ENCODE measurements around the gene TAAR2. TPM values are rescaled to one million over a fixed set of nuclear protein-coding genes. Genes with fewer than 3 reads are reported as not detected.
"Not testable (repeated sequence)": the region's sequence is repeated elsewhere in the genome, so short reads cannot be mapped to it uniquely, and the experiment has no call there.

Gene TAAR2
- total RNA-seq, 8 experiments from 2014 or later, result not detected

DNA sequence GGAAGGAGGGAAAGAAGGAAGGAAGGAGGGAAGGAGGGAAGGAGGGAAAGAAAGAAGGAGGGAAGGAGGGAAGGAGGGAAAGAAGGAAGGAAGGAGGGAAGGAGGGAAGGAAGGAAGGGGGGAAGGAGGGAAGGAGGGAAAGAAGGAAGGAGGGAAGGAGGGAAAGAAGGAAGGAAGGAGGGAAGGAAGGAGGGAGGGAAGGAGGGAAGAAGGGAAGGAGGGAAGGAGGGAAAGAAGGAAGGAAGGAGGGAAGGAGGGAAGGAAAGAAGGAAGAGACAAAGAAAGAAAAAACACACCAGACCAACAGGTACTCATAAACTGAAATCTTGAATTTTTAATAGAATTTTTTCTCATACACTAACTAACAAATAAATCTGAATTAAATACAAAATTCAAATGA is 23.2 kb downstream of the TAAR2 start:
- H3K4me3 ChIP-seq; ATAC-seq (replicated peaks in 6 of 8); in situ Hi-C loops (cut with MboI; ENCODE audit: low pct_unique_long_range_greater_than_20kb in 2 of 9, low sequenced_read_pairs in 9 of 9, unreplicated experiment in 9 of 9): not testable (repeated sequence)

DNA sequence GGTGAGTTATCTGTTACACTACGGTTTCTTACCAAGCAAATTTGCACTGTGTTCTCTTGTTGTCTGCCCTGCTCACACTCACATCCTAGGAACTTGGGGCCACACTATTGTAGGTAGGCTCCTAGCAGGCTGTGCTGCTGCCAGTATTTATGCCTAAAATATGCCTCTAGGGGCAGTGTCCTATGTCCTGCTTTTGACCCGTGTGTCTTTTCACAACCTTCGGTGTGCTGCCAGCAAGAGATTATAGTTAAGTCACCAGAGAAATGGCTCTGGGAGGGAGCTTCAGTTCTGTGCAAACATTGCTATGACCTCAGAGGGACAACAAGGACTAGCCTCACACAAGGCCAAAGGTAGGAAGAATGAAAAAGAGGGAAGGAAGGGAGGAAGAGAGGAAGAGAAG is 25.6 kb downstream of the TAAR2 start:
- in situ Hi-C loops (cut with MboI; ENCODE audit: low pct_unique_long_range_greater_than_20kb in 2 of 9, low sequenced_read_pairs in 9 of 9, unreplicated experiment in 9 of 9), result no loop called here
- WGBS, 10 experiments, result 10 to 83% (median 50%) methylated on average over 1 to 3 of the region's 3 CpGs; no CpG with 5 or more reads in 1 of the 10 experiments
- Histone ChIP-seq H3K4me1 (replicated peaks in 1 of 2) (peaks cover 0 to 17% of the 10 kb centered on the region in 2 donors), H3K4me3 (no peak overlapping the region), H3K27ac (no peak overlapping the region)
- ATAC-seq (replicated peaks in 6 of 8), result peak in 3 of 8 experiments; percentile 58 to 82 (median 67)

More for the DNA sequence above, 23.2 kb downstream of the TAAR2 start:
- H3K27ac ChIP-seq; H3K4me1 ChIP-seq (replicated peaks in 1 of 2): not testable (repeated sequence)

DNA sequence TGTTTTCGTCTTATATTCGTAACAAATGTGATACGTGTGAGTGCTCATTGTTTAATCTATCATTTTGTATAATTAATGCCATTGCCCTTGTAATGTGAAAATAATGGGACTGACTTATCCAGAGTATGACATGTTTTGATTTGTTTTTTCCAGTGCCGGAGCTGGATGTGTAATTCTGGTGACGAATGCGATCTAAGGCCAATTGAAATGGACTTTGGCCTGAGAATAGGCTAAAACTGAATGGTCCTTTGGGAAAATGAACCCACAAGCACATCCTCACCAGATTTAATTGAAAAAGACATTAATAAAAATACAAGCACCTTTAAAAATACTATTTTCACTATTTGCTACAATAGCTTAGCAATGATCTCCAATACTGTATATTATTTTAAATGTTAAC is 27.9 kb downstream of the TAAR2 start:
- Histone ChIP-seq H3K4me3 (no peak overlapping the region), H3K4me1 (replicated peaks in 1 of 2) (peaks cover 0 to 17% of the 10 kb centered on the region in 2 donors), H3K27ac (no peak overlapping the region)
- peak in 3 of 8 experiments; percentile 33 to 41 (median 34) for ATAC-seq (replicated peaks in 6 of 8)
- 40 to 80% (median 71%) methylated on average over 1 to 6 of the region's 6 CpGs for WGBS, 10 experiments
- in situ Hi-C loops (cut with MboI; ENCODE audit: low pct_unique_long_range_greater_than_20kb in 2 of 9, low sequenced_read_pairs in 9 of 9, unreplicated experiment in 9 of 9), result no loop called here

DNA sequence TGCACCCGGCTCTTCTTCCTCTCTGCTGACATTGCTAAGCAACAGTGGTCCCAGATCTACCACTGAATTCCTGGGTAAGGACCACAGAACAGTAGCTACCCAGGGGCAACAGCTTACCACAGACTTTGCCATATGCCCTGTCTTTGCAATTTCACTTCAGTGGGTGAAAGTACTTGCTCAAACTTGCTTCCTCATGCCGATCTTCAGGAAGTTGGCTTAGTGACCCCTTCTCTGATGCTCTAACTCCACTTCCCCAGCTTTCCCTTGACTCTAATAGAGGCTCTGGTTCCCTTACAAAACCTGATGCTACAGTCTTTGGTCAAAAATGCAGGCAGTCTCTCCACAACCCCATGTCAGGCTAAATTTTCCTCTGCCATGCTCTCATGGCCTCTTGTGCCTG is 31.2 kb downstream of the TAAR2 start:
- WGBS, 10 experiments, result 35 to 100% (median 85%) methylated on average over 1 to 2 of the region's 2 CpGs; no CpG with 5 or more reads in 2 of the 10 experiments
- H3K4me3 ChIP-seq, result no peak overlapping the region
- H3K27ac ChIP-seq, result no peak overlapping the region
- in situ Hi-C loops (cut with MboI; ENCODE audit: low pct_unique_long_range_greater_than_20kb in 2 of 9, low sequenced_read_pairs in 9 of 9, unreplicated experiment in 9 of 9), result no loop called here
- peaks cover 0 to 17% of the 10 kb centered on the region in 2 donors for H3K4me1 ChIP-seq (replicated peaks in 1 of 2)
- no peak for ATAC-seq (replicated peaks in 6 of 8)

DNA sequence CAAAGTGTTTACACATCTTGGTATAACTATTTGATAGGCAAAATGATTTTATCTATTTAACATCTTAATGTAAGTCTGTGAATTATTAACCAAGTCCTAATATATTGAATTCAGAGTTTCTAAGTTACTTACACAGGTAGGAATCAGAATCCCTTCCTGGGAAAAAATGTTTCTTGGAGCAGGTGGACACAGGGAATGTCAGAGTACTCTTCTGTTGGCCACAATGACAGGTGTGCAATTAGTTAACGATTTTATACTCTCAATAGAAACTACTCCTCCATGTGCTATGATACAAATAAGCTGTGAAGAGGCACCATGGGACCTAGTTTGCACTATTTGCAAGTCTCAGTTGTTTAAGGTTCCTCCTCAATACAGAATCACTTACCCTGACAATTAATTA is 33.7 kb downstream of the TAAR2 start:
- no peak overlapping the region for H3K4me3 ChIP-seq
- no peak for ATAC-seq (replicated peaks in 6 of 8)
- in situ Hi-C loops (cut with MboI; ENCODE audit: low pct_unique_long_range_greater_than_20kb in 2 of 9, low sequenced_read_pairs in 9 of 9, unreplicated experiment in 9 of 9), result no loop called here

DNA sequence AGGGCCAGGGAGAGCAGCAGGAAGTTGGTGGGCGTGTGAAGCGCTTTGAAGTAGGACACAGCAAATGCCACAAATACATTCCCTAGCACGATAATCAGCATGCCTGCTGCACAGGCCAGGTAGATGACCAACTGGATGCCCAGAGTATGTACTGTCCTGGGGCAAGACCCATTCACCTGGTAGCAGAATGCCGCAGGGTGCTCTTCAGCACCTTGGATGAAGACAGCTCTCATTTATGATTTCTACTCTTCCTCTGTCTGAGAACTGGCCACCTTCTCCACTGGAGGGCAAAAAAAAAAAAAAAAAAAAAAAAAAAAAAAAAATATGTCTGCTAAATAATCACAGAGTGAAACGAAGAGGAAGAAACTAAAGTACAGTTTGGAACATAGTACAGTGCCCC is 34.6 kb downstream of the TAAR2 start, which contains the start of gene TAAR5:
Gene TAAR5, minus strand, starts transcription at position 288 of the 400 bp plus-strand sequence. Its CDS starts 55 bp downstream, at position 233.
- H3K4me1 ChIP-seq (replicated peaks in 1 of 2), result no peaks in the 10 kb centered on the region
- no peak within 1 kb of the TSS for H3K4me3 ChIP-seq
- in situ Hi-C loops (cut with MboI; ENCODE audit: low pct_unique_long_range_greater_than_20kb in 2 of 9, low sequenced_read_pairs in 9 of 9, unreplicated experiment in 9 of 9), result no loop called here
- WGBS, 10 experiments, result 13 to 100% (median 77%) methylated on average over 1 to 5 of the region's 5 CpGs; no CpG with 5 or more reads in 1 of the 10 experiments
- no peak within 1 kb of the TSS for H3K27ac ChIP-seq
- ATAC-seq (replicated peaks in 6 of 8), result no peak

More for the DNA sequence above, 33.7 kb downstream of the TAAR2 start:
- 14 to 100% (median 71%) methylated on average over 1 of the region's 1 CpG; no CpG with 5 or more reads in 5 of the 10 experiments for WGBS, 10 experiments
- Histone ChIP-seq H3K27ac (no peak overlapping the region), H3K4me1 (replicated peaks in 1 of 2) (peaks cover 0 to 5% of the 10 kb centered on the region in 2 donors)

DNA sequence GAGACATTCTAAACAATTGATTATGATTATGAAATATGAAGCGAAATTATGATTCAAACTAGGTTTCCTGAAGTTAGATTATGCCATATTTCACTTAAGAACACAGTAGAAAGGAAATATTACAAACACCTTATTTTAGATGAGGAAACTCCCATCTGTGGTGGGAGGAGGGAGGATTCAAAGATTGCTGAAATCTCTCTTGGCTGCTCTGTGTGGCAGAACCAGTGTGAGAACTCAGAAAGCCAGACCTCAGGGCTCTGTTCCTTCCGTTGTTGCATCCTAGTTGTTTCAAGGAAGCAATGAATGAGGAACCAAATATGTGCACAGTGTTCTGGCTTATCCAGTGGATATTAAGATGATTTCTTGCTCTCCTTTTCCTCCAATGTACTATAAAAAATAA is 36.7 kb downstream of the TAAR2 start:
- in situ Hi-C loops (cut with MboI; ENCODE audit: low pct_unique_long_range_greater_than_20kb in 2 of 9, low sequenced_read_pairs in 9 of 9, unreplicated experiment in 9 of 9), result no loop called here
- no peak for ATAC-seq (replicated peaks in 6 of 8)
- 0 to 80% (median 68%) methylated on average over 1 to 2 of the region's 2 CpGs; no CpG with 5 or more reads in 2 of the 10 experiments for WGBS, 10 experiments

DNA sequence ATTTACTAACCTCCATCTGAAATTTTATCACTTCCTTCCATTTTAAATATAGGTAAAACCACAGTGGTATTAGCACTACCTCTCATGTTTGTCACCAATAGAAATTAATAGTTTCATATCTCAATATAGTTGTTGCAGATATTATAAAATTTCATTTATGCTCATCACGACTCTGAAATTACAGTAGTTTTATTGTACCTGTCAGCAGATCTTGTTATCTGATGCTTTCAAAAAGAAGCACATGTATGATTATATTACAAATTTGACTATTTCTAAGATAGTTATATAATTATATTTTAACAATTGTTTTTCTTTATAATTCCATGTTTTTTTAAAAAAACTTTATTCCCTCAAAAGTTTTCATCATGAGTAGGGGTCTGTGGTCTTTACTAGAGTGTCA is 39.4 kb downstream of the TAAR2 start:
- WGBS, 10 experiments, result 0 to 88% (median 67%) methylated on average over 1 of the region's 1 CpG; no CpG with 5 or more reads in 1 of the 10 experiments
- no peak overlapping the region for H3K4me3 ChIP-seq
- no peak overlapping the region for H3K27ac ChIP-seq
- in situ Hi-C loops (cut with MboI; ENCODE audit: low pct_unique_long_range_greater_than_20kb in 2 of 9, low sequenced_read_pairs in 9 of 9, unreplicated experiment in 9 of 9), result no loop called here
- no peaks in the 10 kb centered on the region for H3K4me1 ChIP-seq (replicated peaks in 1 of 2)
- no peak for ATAC-seq (replicated peaks in 6 of 8)

More for the DNA sequence above, 36.7 kb downstream of the TAAR2 start:
- no peaks in the 10 kb centered on the region for H3K4me1 ChIP-seq (replicated peaks in 1 of 2)
- H3K4me3 ChIP-seq, result no peak overlapping the region
- no peak overlapping the region for H3K27ac ChIP-seq

DNA sequence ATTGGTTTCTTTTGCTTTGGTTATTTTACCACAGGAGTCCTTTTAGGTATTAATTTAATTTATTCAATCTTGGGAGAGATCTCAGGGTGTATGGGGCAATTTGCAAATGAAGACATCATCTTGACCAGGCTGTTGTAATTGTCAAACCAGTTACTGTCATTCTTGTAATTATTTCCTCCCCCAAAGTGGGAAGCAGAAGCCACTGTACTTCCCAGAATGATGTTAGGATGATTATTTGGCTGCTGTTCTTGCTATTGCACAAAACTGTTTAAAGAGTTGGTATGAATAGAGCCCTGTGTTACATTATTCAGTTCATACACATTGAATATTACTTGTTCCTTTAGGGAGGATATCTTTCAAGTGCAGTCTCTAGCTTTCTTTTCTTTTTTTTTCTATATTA is 52.3 kb downstream of the TAAR2 start:
- peaks cover 12 to 22% of the 10 kb centered on the region in 2 donors for H3K4me1 ChIP-seq (replicated peaks in 1 of 2)
- peak in 2 of 8 experiments; percentile 21 to 66 for ATAC-seq (replicated peaks in 6 of 8)
- H3K4me3 ChIP-seq, result no peak overlapping the region
- no peak overlapping the region for H3K27ac ChIP-seq
- in situ Hi-C loops (cut with MboI; ENCODE audit: low pct_unique_long_range_greater_than_20kb in 2 of 9, low sequenced_read_pairs in 9 of 9, unreplicated experiment in 9 of 9), result no loop called here

DNA sequence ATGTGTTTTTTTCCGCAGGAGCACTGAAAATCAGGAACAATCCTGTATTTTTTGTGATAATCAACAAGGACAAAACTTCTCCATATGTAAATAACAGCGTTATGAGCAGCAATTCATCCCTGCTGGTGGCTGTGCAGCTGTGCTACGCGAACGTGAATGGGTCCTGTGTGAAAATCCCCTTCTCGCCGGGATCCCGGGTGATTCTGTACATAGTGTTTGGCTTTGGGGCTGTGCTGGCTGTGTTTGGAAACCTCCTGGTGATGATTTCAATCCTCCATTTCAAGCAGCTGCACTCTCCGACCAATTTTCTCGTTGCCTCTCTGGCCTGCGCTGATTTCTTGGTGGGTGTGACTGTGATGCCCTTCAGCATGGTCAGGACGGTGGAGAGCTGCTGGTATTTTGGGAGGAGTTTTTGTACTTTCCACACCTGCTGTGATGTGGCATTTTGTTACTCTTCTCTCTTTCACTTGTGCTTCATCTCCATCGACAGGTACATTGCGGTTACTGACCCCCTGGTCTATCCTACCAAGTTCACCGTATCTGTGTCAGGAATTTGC is 53.8 kb downstream of the TAAR2 start, which contains the start of gene TAAR6:
Gene TAAR6, plus strand, starts transcription at position 102 of the 557 bp plus-strand sequence. Its CDS starts 0 bp downstream, at position 102.
- H3K4me1 ChIP-seq (replicated peaks in 1 of 2), result peaks cover 12 to 22% of the 10 kb centered on the region in 2 donors
- in situ Hi-C loops (cut with MboI; ENCODE audit: low pct_unique_long_range_greater_than_20kb in 2 of 9, low sequenced_read_pairs in 9 of 9, unreplicated experiment in 9 of 9), result no loop called here
- 20 to 100% (median 84%) methylated on average over 2 to 12 of the region's 15 CpGs for WGBS, 10 experiments
- peak in 1 of 8 experiments; percentile 42 for ATAC-seq (replicated peaks in 6 of 8)
- H3K4me3 ChIP-seq, result no peak within 1 kb of the TSS
- no peak within 1 kb of the TSS for H3K27ac ChIP-seq

DNA sequence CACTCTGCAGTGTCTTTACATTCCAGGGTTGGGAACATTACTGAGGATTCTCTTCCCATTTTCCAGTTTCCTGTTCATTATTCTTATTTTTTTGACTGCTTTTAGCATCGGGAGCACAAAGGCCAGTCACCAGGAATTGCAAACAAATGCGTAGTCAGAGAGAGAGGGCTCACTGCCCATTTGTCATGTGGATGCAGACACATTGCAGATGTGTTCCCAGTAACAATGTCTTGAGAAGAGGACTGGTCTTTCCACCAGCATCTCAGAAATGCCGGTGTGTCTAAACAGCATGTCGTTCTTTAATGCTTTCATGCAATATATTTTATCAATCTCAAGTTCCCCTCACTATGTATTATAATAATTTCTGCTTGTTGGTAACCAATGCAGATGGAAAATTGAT is 54.9 kb downstream of the TAAR2 start:
- 0 to 55% (median 23%) methylated on average over 1 to 4 of the region's 4 CpGs for WGBS, 10 experiments
- peak in 4 of 8 experiments; percentile 41 to 81 (median 56) for ATAC-seq (replicated peaks in 6 of 8)
- Histone ChIP-seq H3K27ac (no peak overlapping the region), H3K4me3 (no peak overlapping the region), H3K4me1 (replicated peaks in 1 of 2) (peaks cover 12 to 22% of the 10 kb centered on the region in 2 donors)
- in situ Hi-C loops (cut with MboI; ENCODE audit: low pct_unique_long_range_greater_than_20kb in 2 of 9, low sequenced_read_pairs in 9 of 9, unreplicated experiment in 9 of 9), result no loop called here

DNA sequence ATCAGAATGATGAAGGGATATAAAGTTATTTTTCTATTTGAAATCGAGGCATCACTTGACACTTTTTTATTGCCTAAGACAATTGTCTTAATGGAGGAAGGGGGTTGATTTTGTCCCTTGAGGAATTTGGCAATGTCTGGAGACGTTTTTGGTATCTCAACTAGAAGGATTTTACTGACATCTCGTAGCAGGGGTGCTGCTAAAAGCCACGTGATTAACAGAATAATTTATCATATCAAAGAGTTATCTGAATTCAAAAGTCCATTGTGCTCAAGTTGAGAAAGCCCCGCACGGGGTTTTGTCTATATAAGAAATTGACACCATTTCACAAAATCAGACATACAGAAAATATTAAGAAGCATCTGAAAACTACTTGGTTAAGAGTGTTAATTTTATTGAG is 55.5 kb downstream of the TAAR2 start:
- peaks cover 12 to 22% of the 10 kb centered on the region in 2 donors for H3K4me1 ChIP-seq (replicated peaks in 1 of 2)
- ATAC-seq (replicated peaks in 6 of 8), result no peak
- H3K4me3 ChIP-seq, result no peak overlapping the region
- 29 to 76% (median 58%) methylated on average over 1 to 6 of the region's 6 CpGs; no CpG with 5 or more reads in 1 of the 10 experiments for WGBS, 10 experiments
- H3K27ac ChIP-seq, result no peak overlapping the region
- in situ Hi-C loops (cut with MboI; ENCODE audit: low pct_unique_long_range_greater_than_20kb in 2 of 9, low sequenced_read_pairs in 9 of 9, unreplicated experiment in 9 of 9), result no loop called here

DNA sequence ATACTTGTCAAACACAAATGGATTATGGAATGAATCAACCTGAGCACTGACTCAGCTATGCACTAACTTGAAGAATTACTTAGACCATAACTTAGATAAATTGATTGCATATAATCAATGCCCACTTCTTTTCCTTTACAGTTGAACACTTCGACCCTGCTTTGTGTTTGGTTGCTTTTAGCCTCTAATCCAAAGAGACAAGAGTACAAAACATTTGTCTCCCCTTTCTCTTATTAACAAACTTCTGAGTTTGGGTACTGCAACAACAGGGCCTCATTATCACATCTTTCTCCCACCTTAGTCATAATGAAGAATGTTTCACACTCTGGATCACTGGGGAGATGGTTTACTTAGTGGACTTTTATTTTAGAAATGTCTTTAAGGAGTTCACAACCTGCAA is 56.5 kb downstream of the TAAR2 start:
- in situ Hi-C loops (cut with MboI; ENCODE audit: low pct_unique_long_range_greater_than_20kb in 2 of 9, low sequenced_read_pairs in 9 of 9, unreplicated experiment in 9 of 9), result no loop called here
- 14 to 85% (median 60%) methylated on average over 1 of the region's 1 CpG; no CpG with 5 or more reads in 4 of the 10 experiments for WGBS, 10 experiments
- H3K4me1 ChIP-seq (replicated peaks in 1 of 2), result peaks cover 12 to 22% of the 10 kb centered on the region in 2 donors

More for the DNA sequence above, 56.5 kb downstream of the TAAR2 start:
- Histone ChIP-seq H3K4me3 (no peak overlapping the region), H3K27ac (no peak overlapping the region)
- ATAC-seq (replicated peaks in 6 of 8), result no peak
